Small intestine (tissue), 7 donors: ENCODE results near the gene C1orf232. TPM values are rescaled to one million over a fixed set of nuclear protein-coding genes. Genes with fewer than 3 reads are reported as not detected.

Experiments used
- DNase-seq, 2 donors: peaks; one replicate each; pipeline versions ENCODE4 v3.0.0 to v3.0.0-alpha.2; 2013
- FAIRE-seq: peaks from 2 replicates; lab custom pipeline; 2012; peaks lifted over from hg19 to GRCh38; lab: Jason Lieb, UNC
- H3K27ac ChIP-seq, 3 donors: one replicate each; pipeline ENCODE4 v1.5.1; 2013; ENCODE audit warnings: low read length in 2 of 3, mild to moderate bottlenecking in 2 of 3, control low read depth in 1 of 3, inconsistent platforms in 1 of 3, low read depth in 1 of 3, moderate library complexity in 1 of 3
- H3K27me3 ChIP-seq, 3 donors: one replicate each; pipeline ENCODE4 v1.6.1; 2013; ENCODE audit warnings: low read length in 3 of 3, inconsistent platforms in 1 of 3; ENCODE audit not compliant: control insufficient read depth in 3 of 3, insufficient read depth in 3 of 3
- H3K36me3 ChIP-seq, 3 donors: one replicate each; pipeline ENCODE4 v1.6.1; 2013; ENCODE audit warnings: low read length in 3 of 3, inconsistent platforms in 1 of 3, low read depth in 1 of 3, mild to moderate bottlenecking in 1 of 3, moderate library complexity in 1 of 3; ENCODE audit not compliant: control insufficient read depth in 3 of 3, insufficient read depth in 2 of 3
- H3K4me1 ChIP-seq, 3 donors: one replicate each; pipeline ENCODE4 v1.6.1; 2013; ENCODE audit warnings: low read length in 2 of 3, inconsistent platforms in 1 of 3, low read depth in 1 of 3, mild to moderate bottlenecking in 1 of 3, moderate library complexity in 1 of 3; ENCODE audit not compliant: control insufficient read depth in 3 of 3, insufficient read depth in 2 of 3
- H3K4me3 ChIP-seq, 3 donors: one replicate each; pipeline ENCODE4 v1.5.1; 2013; ENCODE audit warnings: low read length in 3 of 3, control low read depth in 1 of 3, inconsistent platforms in 1 of 3, low read depth in 1 of 3, mild to moderate bottlenecking in 1 of 3, moderate library complexity in 1 of 3
- H3K9me3 ChIP-seq, 2 donors: one replicate each; pipeline ENCODE4 v1.6.1; 2013; ENCODE audit warnings: low read depth in 1 of 2, low read length in 1 of 2; ENCODE audit not compliant: control insufficient read depth in 2 of 2, insufficient read depth in 1 of 2
- WGBS, 3 donors: extraction: QIAGEN DNeasy Blood & Tissue Kit; methylation state at CpG; one replicate each; pipeline ENCODE4 v1.1.7; 2013; 5-methylcytosine and 5-hydroxymethylcytosine counted together
- polyA plus RNA-seq, 4 donors: library from polyadenylated mRNA; stranded (reverse) in 3 of 4; unstranded in 1 of 4; fragments of 200-250 nt in 3 of 4; fragments of 120-200 nt in 1 of 4; gene quantifications; one replicate each; pipeline versions ENCODE4 v1.2.1 to v1.2.3, GENCODE V29; 2013
- donor health status: healthy with polysubstance abuse.
- donor health status: control.
- donor health status: control.
- donor health status: Bipolar disorder and iron deficiency.
- donor health status: healthy.

The C1orf232 gene
- polyA plus RNA-seq, 4 donors = not detected

- Histone ChIP-seq H3K4me1 (no peaks in the 10 kb centered on the region), H3K36me3 (no peaks in the 10 kb centered on the region), H3K9me3 (no peaks in the 10 kb centered on the region), H3K4me3 (no peak overlapping the region), H3K27ac (no peak overlapping the region), H3K27me3 (no peaks in the 10 kb centered on the region)
- WGBS, 3 donors = 22 to 28% (median 25%) methylated on average over 19 of the region's 19 CpGs
- FAIRE-seq = no peak
- peak; percentile 86 to 91 for DNase-seq
Observed at GRCh38 chr1:26145041-26145959, 23.5 kb downstream of the C1orf232 start.

- no peak for DNase-seq
- Histone ChIP-seq H3K27ac (no peak overlapping the region), H3K27me3 (no peaks in the 10 kb centered on the region), H3K4me3 (no peak overlapping the region), H3K4me1 (no peaks in the 10 kb centered on the region), H3K9me3 (no peaks in the 10 kb centered on the region), H3K36me3 (no peaks in the 10 kb centered on the region)
- 89 to 92% (median 90%) methylated on average over 8 of the region's 8 CpGs for WGBS, 3 donors
- no peak for FAIRE-seq
Observed at GRCh38 chr1:26142159-26142558, 26.6 kb downstream of the C1orf232 start.

GRCh38 chr1:26138974-26139558 is 29.7 kb downstream of the C1orf232 start:
- Histone ChIP-seq H3K27ac (no peak overlapping the region), H3K4me1 (no peaks in the 10 kb centered on the region), H3K9me3 (no peaks in the 10 kb centered on the region), H3K4me3 (no peak overlapping the region), H3K27me3 (no peaks in the 10 kb centered on the region), H3K36me3 (no peaks in the 10 kb centered on the region)
- WGBS, 3 donors = 61 to 75% (median 65%) methylated on average over 3 of the region's 3 CpGs
- no peak for FAIRE-seq
- no peak for DNase-seq

- DNase-seq = no peak
- Histone ChIP-seq H3K4me3 (no peak overlapping the region), H3K4me1 (no peaks in the 10 kb centered on the region), H3K36me3 (no peaks in the 10 kb centered on the region), H3K27ac (no peak overlapping the region), H3K9me3 (no peaks in the 10 kb centered on the region), H3K27me3 (no peaks in the 10 kb centered on the region)
- no peak for FAIRE-seq
- WGBS, 3 donors = 91 to 98% (median 97%) methylated on average over 3 of the region's 3 CpGs
Observed at GRCh38 chr1:26134466-26134865, 34.3 kb downstream of the C1orf232 start.

GRCh38 chr1:26132834-26133167 is 36.0 kb downstream of the C1orf232 start:
- Histone ChIP-seq H3K36me3 (no peaks in the 10 kb centered on the region), H3K9me3 (no peaks in the 10 kb centered on the region), H3K4me1 (peaks cover 0 to 3% (median 0%) of the 10 kb centered on the region in 3 donors), H3K27ac (no peak overlapping the region), H3K27me3 (no peaks in the 10 kb centered on the region), H3K4me3 (no peak overlapping the region)
- FAIRE-seq (no peak), DNase-seq (no peak)
- 93 to 98% (median 95%) methylated on average over 2 of the region's 2 CpGs for WGBS, 3 donors

GRCh38 chr1:26132128-26132833 is 36.5 kb downstream of the C1orf232 start:
- H3K4me3 ChIP-seq = no peak overlapping the region
- H3K27ac ChIP-seq = no peak overlapping the region
- no peaks in the 10 kb centered on the region for H3K9me3 ChIP-seq
- FAIRE-seq (no peak), DNase-seq (peak in 1 of 2 donors; percentile 37)
- WGBS, 3 donors = 78 to 83% (median 79%) methylated on average over 5 of the region's 5 CpGs
- H3K27me3 ChIP-seq = no peaks in the 10 kb centered on the region
- no peaks in the 10 kb centered on the region for H3K36me3 ChIP-seq
- peaks cover 0 to 8% (median 0%) of the 10 kb centered on the region in 3 donors for H3K4me1 ChIP-seq

GRCh38 chr1:26130695-26131094 is 38.1 kb downstream of the C1orf232 start:
- FAIRE-seq (no peak), DNase-seq (no peak)
- Histone ChIP-seq H3K4me1 (peaks cover 0 to 15% (median 0%) of the 10 kb centered on the region in 3 donors), H3K9me3 (no peaks in the 10 kb centered on the region), H3K4me3 (no peak overlapping the region), H3K27me3 (no peaks in the 10 kb centered on the region), H3K27ac (no peak overlapping the region), H3K36me3 (no peaks in the 10 kb centered on the region)
- WGBS, 3 donors = 27 to 58% (median 57%) methylated on average over 1 of the region's 1 CpG

- 93 to 96% (median 94%) methylated on average over 4 of the region's 4 CpGs for WGBS, 3 donors
- no peaks in the 10 kb centered on the region for H3K9me3 ChIP-seq
Observed at GRCh38 chr1:26129778-26130177, 39.0 kb downstream of the C1orf232 start.

More at GRCh38 chr1:26129778-26130177, 39.0 kb downstream of the C1orf232 start:
- Histone ChIP-seq H3K27ac (no peak overlapping the region), H3K4me3 (no peak overlapping the region), H3K27me3 (no peaks in the 10 kb centered on the region), H3K36me3 (no peaks in the 10 kb centered on the region), H3K4me1 (peaks cover 0 to 15% (median 0%) of the 10 kb centered on the region in 3 donors)
- FAIRE-seq (no peak), DNase-seq (no peak)
